ENCODE results near the gene HOGA1.

DNA sequence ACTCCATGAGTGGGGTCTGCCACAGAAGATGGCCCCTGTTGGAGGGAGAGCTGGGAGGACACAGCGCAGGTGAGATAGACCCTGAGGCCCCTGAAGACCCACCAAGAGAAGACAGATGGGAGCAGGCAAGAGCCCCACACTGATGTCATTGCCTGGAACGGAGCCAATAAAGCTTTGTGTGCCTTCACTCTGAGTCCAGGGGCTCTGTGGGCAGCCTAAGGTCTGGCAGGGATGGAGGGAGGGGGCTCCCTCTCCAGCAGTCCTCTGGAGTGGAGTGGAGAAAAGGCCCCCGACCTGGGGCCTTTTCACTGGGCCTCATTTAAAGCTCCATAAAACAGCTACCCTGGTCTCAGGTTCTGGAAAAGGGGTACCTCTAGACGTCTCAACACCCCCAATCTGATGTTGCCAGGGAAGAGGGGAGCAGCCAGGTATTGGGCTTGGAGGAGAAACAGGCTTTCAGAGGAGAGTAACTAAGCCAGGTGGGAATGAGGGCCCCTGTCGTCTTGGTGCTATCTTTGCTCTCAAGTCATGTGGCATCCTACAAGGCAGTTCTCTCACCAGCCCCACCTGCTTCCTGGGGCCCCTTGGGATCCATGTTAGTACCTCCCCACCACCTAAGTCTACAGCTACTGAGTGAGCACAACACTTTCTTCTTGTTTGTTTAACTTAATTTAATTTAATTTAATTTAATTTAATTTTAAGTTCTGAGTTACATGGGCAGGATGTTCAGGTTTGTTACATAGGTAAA, 6.7 kb downstream of the HOGA1 start:
- TF ChIP-seq, protein P1, sequence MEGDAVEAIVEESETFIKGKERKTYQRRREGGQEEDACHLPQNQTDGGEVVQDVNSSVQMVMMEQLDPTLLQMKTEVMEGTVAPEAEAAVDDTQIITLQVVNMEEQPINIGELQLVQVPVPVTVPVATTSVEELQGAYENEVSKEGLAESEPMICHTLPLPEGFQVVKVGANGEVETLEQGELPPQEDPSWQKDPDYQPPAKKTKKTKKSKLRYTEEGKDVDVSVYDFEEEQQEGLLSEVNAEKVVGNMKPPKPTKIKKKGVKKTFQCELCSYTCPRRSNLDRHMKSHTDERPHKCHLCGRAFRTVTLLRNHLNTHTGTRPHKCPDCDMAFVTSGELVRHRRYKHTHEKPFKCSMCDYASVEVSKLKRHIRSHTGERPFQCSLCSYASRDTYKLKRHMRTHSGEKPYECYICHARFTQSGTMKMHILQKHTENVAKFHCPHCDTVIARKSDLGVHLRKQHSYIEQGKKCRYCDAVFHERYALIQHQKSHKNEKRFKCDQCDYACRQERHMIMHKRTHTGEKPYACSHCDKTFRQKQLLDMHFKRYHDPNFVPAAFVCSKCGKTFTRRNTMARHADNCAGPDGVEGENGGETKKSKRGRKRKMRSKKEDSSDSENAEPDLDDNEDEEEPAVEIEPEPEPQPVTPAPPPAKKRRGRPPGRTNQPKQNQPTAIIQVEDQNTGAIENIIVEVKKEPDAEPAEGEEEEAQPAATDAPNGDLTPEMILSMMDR (conservative IDR thresholded peaks at IDR 0.05) = no peak
- TF ChIP-seq EZH2 (IDR thresholded peaks at IDR 0.05; ENCODE audit: low read depth) = no peak

Measured in PC-9 (cell line).